Panc1 (cell line): ENCODE results near the gene COX8A.

ENCODE experiments used
- CTCF ChIP-seq: fragments of 450-650 bp; IDR thresholded peaks from 2 replicates; pipeline ENCODE4 v1.5.1; 2017; ENCODE audit warnings: mild to moderate bottlenecking
- POLR2AphosphoS5 ChIP-seq: IDR thresholded peaks from 2 replicates; pipeline ENCODE4 v1.6.1; 2012; ENCODE audit warnings: mild to moderate bottlenecking, low read depth, low read length, moderate library complexity
- SIN3A ChIP-seq: IDR thresholded peaks from 2 replicates; pipeline ENCODE4 v1.6.1; 2012; ENCODE audit warnings: low read depth, mild to moderate bottlenecking, low read length, moderate library complexity, borderline replicate concordance; ENCODE audit not compliant: insufficient read depth
- TCF7L2 ChIP-seq: IDR thresholded peaks from 2 replicates; pipeline ENCODE4 v1.6.1; 2011; ENCODE audit warnings: mild to moderate bottlenecking, low read depth, low read length, inconsistent platforms
- TF ChIP-seq, protein P1 (sequence below), 2 experiments: IDR thresholded peaks; 2 replicates each; pipeline ENCODE4 v1.6.1; 2011 to 2012; ENCODE audit warnings: low read depth in 2 of 2, control low read depth in 1 of 2, low read length in 1 of 2, mild to moderate bottlenecking in 1 of 2, moderate library complexity in 1 of 2; ENCODE audit not compliant: insufficient read depth in 1 of 2

DNA sequence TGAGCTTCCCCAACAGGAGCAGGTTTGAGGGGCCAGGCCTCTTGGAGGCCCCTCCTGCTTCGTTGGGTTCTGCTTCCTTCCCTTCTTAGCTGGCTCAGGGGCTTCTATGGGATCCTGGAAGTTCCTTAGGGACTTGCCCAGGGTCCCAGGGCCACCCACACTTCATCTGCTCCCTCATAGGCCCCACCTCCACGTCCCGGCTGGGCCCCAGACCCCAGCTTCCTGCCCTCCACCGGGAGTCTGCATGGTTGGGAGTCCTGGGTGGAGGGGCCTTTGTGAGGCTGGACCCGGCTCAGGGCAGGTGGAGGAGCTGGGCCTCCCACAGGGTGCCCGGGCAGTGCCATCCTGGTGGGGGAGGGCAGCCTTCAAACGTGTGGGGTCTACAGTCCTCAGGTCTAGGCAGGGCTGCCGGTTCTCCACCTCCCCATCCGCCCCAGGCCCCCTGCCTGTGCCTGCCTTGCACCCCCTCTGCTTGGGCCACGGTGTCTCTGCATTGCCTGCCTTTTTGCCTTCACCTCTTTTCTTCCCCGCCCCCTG lies 23.4 kb downstream of the COX8A start:
- TF ChIP-seq, protein P1, sequence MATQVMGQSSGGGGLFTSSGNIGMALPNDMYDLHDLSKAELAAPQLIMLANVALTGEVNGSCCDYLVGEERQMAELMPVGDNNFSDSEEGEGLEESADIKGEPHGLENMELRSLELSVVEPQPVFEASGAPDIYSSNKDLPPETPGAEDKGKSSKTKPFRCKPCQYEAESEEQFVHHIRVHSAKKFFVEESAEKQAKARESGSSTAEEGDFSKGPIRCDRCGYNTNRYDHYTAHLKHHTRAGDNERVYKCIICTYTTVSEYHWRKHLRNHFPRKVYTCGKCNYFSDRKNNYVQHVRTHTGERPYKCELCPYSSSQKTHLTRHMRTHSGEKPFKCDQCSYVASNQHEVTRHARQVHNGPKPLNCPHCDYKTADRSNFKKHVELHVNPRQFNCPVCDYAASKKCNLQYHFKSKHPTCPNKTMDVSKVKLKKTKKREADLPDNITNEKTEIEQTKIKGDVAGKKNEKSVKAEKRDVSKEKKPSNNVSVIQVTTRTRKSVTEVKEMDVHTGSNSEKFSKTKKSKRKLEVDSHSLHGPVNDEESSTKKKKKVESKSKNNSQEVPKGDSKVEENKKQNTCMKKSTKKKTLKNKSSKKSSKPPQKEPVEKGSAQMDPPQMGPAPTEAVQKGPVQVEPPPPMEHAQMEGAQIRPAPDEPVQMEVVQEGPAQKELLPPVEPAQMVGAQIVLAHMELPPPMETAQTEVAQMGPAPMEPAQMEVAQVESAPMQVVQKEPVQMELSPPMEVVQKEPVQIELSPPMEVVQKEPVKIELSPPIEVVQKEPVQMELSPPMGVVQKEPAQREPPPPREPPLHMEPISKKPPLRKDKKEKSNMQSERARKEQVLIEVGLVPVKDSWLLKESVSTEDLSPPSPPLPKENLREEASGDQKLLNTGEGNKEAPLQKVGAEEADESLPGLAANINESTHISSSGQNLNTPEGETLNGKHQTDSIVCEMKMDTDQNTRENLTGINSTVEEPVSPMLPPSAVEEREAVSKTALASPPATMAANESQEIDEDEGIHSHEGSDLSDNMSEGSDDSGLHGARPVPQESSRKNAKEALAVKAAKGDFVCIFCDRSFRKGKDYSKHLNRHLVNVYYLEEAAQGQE (IDR thresholded peaks at IDR 0.05; ENCODE audit: insufficient read depth in 1 of 2, low read depth in 2 of 2, low read length in 1 of 2) = no peak
- TF ChIP-seq CTCF (no peak), TCF7L2 (no peak), SIN3A (no peak), POLR2AphosphoS5 (no peak)
